H1 (cell line): Measurements from ENCODE around the gene DDT. TPM values are rescaled to one million over a fixed set of nuclear protein-coding genes. Genes with fewer than 3 reads are reported as not detected.

Source experiments
- CTBP2 ChIP-seq: IDR thresholded peaks from 2 replicates; pipeline ENCODE4 v1.7.0; 2011; ENCODE audit warnings: borderline replicate concordance, mild to moderate bottlenecking, moderate library complexity, mixed read lengths, low read length; ENCODE audit not compliant: insufficient read depth, insufficient read length
- GTF2F1 ChIP-seq: IDR thresholded peaks from 2 replicates; pipeline ENCODE4 v1.6.1; 2012; ENCODE audit warnings: low read depth, low read length, improper control_type of control experiment, borderline replicate concordance
- POU5F1 ChIP-seq: IDR thresholded peaks from 2 replicates; pipeline ENCODE4 v1.6.1; 2011; ENCODE audit warnings: low read depth, mild to moderate bottlenecking, low read length, moderate library complexity
- RAD21 ChIP-seq, 2 experiments: IDR thresholded peaks in 1 of 2; conservative IDR thresholded peaks in 1 of 2; 2 replicates each; pipeline ENCODE4 v1.6.1; 2011; ENCODE audit warnings: low read depth in 2 of 2, low read length in 2 of 2, improper control_type of control experiment in 1 of 2, inconsistent platforms in 1 of 2, mild to moderate bottlenecking in 1 of 2, moderate library complexity in 1 of 2
- polyA plus RNA-seq, 7 experiments: library from polyadenylated mRNA; depleted of rRNA in 3 of 7; stranded (reverse) in 5 of 7; unstranded in 2 of 7; fragments of >200 nt in 5 of 7; fragments of 200-250 nt in 2 of 7; gene quantifications; 1 replicate in 5 of 7; 2 replicates in 1 of 7; 4 replicates in 1 of 7; pipeline versions ENCODE4 v1.2.1 to v1.2.3, GENCODE V29; 2011 to 2013; ENCODE audit warnings: missing spikeins in 2 of 7, mixed read lengths in 2 of 7
- total RNA-seq: library from RNA; stranded (reverse); fragmentation: NEBNext Ultra II Directional; extraction: Animal tissue kit (Norgen Biotek cat#: 25700); gene quantifications from 2 replicates; pipeline ENCODE4 v1.2.1, GENCODE V29; 2021
- TF ChIP-seq, protein P1 (sequence below): IDR thresholded peaks from 2 replicates; pipeline ENCODE4 v1.6.1; 2012; ENCODE audit warnings: low read length, inconsistent platforms

DDT gene
- total and polyA plus RNA-seq, 2 of the 8 experiments (the other 6 are each of a cell fraction or from before 2014, with no cell fraction given): 106 to 341 TPM

DNA sequence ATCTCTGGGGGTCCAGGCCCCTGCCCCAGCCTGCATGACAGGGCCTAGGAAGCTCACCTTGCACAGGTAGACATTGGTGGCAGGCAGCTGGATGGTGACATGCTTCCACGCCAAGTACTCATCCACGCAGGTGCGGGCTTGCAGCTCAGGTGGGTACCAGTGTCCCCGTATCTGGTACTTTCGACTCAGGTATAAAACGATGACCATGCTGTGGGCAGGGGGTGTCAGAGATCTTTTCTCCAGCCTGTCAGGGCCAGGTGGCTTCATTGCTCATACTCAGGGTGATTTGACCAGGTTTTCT lies 32.6 kb upstream of the DDT start (continued):
- TF ChIP-seq RAD21 (IDR thresholded peaks at IDR 0.05 in 1 of 2, conservative IDR thresholded peaks at IDR 0.05 in 1 of 2; ENCODE audit: low read depth in 2 of 2, low read length in 2 of 2): no peak
- TF ChIP-seq CTBP2: no peak
- TF ChIP-seq, protein P1, sequence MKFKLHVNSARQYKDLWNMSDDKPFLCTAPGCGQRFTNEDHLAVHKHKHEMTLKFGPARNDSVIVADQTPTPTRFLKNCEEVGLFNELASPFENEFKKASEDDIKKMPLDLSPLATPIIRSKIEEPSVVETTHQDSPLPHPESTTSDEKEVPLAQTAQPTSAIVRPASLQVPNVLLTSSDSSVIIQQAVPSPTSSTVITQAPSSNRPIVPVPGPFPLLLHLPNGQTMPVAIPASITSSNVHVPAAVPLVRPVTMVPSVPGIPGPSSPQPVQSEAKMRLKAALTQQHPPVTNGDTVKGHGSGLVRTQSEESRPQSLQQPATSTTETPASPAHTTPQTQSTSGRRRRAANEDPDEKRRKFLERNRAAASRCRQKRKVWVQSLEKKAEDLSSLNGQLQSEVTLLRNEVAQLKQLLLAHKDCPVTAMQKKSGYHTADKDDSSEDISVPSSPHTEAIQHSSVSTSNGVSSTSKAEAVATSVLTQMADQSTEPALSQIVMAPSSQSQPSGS: no peak
- TF ChIP-seq GTF2F1: no peak
- no peak for TF ChIP-seq POU5F1
